ENCODE data around the gene ZNF22.

DNA sequence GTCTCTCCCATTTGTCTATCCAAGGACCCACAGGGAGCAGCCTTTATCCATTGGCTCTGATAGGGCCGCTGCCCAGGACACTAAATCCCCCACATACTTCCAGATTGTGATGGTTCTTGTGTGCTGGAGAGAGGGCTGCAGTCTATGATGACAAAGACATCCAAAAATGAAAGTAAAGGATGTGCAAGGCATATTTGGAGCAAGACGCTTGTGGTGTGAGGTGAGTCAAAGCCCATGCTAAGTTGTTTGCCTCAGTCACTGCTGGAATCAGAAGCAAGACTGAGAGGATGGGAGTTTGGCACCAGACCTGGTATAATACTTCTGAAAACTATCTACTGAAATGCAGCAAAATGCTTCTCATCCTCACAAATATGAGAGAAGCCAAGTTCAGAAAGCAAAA is 22.7 kb downstream of the ZNF22 start:
- TF ChIP-seq, protein P1, sequence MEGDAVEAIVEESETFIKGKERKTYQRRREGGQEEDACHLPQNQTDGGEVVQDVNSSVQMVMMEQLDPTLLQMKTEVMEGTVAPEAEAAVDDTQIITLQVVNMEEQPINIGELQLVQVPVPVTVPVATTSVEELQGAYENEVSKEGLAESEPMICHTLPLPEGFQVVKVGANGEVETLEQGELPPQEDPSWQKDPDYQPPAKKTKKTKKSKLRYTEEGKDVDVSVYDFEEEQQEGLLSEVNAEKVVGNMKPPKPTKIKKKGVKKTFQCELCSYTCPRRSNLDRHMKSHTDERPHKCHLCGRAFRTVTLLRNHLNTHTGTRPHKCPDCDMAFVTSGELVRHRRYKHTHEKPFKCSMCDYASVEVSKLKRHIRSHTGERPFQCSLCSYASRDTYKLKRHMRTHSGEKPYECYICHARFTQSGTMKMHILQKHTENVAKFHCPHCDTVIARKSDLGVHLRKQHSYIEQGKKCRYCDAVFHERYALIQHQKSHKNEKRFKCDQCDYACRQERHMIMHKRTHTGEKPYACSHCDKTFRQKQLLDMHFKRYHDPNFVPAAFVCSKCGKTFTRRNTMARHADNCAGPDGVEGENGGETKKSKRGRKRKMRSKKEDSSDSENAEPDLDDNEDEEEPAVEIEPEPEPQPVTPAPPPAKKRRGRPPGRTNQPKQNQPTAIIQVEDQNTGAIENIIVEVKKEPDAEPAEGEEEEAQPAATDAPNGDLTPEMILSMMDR (IDR thresholded peaks at IDR 0.05), result no peak
- TF ChIP-seq POLR2A (IDR thresholded peaks at IDR 0.05) (no peak), POLR2AphosphoS5 (IDR thresholded peaks at IDR 0.05) (no peak), EP300 (IDR thresholded peaks at IDR 0.05) (no peak)

Measured in stomach (tissue), 4 donors.